ENCODE measurements around the gene LRRC43.
A peak's percentile ranks its signal among the peaks of the same experiment; 100 is the strongest.
"Not testable (repeated sequence)": the region's sequence is repeated elsewhere in the genome, so short reads cannot be mapped to it uniquely, and the experiment has no call there.

The LRRC43 gene

DNA sequence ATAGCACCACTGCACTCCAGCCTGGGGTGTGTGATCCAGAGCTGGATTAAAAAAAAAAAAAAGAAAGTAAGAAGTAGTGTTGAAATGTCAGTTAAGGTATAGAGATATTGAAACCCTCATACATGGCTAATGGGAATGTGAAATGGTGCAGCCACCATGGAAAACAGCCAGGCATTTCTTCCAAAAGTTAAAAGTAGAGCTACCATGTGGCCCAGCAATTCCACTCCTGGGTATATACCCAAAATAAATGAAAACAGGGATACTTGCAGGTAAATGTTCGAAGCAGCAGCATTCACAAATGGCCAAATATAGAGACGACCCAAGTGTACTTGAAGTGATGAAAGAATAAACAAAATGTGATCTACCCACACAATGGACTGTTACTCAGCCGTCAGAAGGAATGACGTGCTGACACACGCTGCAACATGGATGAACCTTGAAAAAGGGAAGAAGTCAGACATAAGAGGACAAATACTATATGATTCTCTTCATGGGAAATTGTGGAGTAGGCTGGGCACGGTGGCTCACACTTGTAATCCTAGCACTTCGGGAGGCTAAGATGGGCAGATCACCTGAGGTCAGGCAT, 24.1 kb upstream of the LRRC43 start:
- DNase-seq = no peak

DNA sequence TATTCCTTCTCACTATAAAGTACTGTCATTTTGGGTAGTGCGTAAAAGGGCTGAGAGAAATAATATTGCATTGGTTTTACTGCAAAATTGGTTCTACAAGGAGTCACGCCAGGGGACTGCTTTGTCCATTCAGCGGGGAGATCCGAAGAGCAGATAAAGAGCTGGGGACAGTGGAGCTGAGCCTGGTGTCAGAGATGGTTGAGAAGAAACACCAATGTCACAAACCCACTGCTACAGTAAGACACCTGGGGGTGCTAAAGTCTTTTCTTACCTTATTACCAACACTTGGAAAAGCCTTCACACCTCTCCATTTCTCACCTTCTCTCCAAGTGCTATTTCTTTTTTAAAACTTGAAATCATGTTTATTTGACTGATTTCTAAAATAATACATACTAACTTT, 23.0 kb upstream of the LRRC43 start:
- no peak for DNase-seq

DNA sequence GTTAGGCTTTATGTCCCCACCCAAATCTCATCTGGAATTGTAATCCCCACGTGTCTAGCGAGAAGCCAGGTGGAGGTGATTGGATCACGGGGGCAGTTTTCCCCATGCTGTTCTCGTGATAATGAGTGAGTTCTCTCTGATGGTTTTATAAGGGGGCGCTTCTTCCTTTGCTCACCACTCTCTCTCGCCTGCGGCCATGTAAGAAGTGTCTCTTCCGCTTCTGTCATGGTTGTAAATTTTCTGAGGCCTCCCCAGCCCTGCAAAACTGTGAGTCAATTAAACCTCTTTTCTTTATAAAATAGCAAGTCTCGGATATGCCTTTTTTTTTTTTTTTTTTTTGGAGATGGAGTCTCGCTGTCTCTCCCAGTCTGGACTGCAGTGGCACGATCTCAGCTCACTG, 22.2 kb upstream of the LRRC43 start:
- DNase-seq = no peak

DNA sequence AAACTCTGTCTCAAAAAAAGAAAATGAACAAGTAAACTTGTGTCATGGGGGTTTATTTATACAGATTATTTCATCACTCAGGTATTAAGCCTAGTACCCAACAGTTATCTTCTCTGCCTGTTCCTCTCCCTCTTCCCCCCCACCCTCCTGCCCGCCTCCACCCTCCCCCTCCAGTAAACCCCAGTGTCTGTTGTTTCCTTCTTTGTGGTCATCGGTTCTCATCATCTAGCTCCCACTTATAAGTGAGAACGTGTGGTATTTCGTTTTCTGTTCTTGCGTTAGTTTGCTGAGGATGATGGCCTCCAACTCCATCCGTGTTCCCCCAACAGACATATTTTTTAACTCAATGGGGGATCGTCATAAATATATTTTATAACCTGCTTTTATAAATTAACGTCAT, 21.2 kb upstream of the LRRC43 start:
- DNase-seq = no peak

DNA sequence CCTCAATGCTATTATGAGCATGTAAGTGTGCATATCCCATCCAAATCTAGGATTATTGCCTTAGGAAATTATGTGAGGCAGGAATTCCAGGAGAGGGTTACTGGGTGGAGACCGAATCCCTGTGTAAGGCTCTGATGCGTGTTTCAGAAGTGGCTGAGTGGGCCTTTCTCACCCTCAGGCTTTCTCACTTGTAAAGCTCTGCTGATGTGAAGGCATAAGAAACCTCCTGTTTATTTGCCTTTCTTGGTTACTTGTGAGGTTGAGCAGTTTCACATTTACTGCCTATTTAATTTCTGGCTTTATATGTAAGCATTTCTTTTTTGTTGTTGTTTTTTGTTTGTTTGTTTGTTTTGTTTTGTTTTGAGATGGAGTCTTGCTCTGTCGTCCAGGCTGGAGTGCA, 19.9 kb upstream of the LRRC43 start:
- DNase-seq = no peak

DNA sequence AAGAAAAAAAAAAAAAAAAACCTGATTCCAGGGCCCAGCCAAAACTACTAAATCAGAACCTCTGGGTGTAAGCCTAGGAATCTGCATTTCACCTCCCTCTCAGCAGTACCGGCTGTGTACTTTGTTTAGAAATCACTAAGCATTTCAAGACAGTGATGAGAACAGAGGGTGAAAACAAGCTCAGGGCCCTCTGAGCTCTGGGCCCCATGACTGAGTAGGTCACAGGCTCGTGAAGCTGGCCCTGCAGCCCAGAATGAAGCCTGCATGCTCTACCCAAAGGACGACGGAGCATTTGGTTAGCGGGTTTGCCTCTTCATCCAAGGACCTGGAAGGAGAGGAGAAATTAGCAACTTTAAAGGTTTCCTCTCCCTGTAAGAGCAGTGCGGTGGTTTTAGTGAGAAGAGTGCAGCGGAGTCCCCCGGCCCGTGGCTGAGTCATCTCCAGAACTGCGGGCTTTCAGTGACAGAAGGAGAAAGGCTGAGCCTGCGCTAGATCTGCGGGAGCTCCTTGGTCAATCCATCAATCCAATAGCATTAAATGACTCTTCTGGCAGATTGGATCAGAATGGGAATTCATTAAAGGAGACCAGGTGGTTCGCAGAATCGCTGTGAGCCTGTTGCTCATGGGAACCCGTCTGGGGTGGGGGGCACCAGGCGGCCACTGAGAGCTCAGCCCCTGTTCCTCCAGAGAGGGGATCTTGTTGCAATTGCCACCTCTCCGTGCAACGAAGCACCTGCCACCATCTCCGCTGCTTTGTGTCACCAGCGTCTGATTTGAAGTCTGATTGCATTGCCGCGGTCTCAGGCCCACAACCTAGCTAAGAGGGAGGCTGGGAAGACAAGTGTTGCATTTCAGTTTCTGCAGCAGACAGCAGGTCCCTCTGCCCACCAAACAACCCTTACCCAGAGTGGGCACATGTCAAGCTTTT, 16.2 kb upstream of the LRRC43 start:
- no peak for DNase-seq

DNA sequence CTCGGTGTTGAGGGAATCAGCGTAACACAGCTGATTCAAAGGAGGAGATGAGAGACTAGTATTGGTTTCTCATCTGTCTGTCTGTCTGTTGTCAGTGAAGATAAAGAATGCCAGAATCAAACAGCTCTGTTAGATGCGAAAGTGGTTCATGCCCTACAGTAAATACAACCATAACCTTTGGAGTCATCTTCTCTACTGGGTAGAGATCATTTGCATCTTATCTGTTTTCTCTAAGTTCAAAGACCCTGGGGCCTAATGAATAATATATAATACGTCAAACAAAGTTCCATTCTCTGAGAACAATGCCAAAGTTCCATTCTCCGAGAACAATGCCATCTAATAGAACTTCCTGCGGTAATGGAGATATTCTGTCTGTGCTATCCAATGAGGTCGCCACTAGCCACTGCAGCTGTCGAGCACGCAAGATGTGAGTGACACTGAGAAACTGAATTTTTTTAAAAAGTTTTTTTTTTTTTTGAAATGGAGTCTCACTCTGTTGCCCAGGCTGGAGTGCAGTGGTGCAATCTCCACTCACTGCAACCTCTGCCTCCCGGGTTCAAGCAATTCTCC, 15.5 kb upstream of the LRRC43 start:
- DNase-seq = no peak

DNA sequence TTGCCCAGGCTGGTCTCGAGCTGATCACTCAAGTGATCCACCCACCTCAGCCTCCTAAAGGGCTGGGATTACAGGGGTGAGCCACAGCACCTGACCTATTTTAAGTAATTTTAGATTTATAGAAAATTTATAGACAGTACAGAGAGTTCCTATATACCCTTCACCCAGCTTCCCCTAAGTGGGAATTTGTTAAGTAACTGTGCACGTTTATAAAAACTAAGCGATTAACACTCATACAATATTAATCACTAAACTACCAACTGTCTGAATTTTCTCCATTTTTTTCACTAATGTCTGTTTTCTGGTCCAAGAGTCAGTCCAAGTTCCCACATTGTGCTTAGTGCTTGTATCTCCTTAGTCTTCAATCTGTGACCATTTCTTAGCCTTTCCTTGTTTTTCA, 14.4 kb upstream of the LRRC43 start:
- DNase-seq = no peak

DNA sequence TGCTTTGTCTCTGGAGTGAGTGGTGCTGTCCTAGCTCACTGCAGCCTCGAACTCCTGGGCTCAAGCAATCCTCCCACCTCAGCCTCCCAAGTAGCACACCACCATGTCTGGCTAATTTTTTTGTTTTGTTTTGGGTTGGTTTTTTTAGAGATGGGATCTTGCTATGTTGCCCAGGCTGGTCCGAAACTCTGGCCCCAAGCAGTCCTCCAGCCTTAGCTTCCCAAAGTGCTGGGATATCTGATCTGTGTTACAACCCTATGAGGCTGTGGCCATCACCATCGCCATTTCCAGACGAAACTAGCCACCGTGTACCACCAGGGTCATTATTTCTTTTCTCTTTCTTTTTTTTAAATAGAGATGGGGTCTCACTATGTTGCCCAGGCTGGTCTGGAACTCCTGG, 11.5 kb upstream of the LRRC43 start:
- DNase-seq = no peak

DNA sequence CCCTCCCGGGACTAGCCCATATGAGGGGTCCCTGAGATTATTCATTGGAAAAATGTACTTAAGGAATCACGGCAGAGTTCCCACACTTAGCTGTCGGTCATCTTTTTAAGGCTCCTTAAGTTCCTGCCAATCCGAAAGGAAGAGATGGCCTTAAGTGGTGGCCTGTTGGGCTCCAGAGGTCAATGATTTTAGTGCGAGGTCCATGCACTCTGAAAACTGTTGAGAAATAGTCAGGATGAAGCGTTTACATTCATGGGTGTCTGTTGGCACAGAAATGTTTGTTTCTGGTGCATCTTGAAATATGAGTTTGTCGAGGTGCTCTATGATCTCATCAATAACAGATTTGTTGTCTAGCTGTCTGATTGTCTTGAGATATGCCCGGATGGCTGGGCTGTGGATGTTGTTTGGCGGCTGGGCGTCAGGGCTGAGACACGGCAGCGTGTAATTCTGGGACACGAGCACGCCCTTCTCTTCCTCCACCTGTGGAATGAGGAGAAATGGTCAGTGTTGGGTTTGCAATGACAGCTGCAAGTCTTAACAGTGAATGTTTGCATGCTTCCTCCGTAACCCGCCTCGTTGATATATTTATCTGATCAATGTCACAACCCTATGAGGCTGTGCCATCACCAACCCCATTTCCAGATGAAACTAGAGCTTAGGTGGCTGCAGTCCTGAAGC, 10.5 kb upstream of the LRRC43 start:
- no peak for DNase-seq

DNA sequence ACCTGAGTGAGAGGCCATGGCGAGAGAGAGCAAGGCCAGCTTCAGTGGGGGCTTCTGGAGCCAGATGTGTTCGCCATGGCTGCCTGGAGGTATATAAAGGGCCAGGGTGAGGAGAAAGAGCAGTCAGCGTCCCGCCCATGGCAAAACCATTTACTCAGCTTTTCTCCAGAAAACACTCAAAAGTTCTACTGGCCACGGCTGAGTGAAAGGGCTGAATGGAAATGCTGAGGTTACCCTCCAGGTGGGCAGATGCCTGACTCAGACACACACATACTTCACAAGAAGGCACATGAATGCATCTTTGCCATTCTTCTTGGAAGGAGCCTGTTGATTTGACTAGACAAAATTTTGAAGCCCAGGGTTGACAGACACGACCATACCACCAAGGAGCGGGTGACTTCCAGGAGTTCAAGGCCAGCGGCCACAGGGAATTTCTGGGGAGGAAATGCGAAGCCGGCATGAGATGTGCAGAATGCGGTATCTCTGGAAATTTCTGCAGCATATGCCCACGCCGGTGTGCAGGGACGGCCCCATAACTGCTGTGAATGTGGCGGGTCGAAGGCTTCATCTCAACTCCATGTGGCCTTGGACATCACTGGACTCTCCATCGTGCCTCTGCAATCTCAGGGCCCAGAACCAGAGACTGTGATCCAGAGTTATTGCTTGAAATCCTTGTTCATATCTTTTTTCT, 8.6 kb upstream of the LRRC43 start, which contains the start of gene IL31:
IL31 (minus strand) TSS at position 67 of the 691 bp plus-strand sequence; CDS start at position 18, 49 bp downstream.
- DNase-seq = no peak

DNA sequence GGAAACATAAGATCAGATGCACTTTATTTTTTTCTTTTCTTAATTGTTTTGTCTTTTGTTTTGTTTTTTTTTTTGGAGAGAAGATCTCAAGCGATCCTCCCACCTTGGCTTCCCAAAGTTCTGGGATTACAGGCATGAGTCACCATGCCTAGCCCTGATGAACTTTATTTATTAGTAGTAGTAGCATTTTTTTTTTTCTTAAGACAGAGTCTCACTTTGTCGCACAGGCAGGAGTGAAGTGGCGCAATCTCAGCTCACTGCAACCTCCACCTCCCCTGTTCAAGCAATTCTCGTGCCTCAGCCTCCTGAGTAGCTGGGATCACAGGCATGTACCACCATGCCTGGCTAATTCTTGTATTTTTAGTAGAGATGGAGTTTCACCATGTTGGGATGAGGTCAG, 6.5 kb upstream of the LRRC43 start:
- not testable (repeated sequence) for DNase-seq

DNA sequence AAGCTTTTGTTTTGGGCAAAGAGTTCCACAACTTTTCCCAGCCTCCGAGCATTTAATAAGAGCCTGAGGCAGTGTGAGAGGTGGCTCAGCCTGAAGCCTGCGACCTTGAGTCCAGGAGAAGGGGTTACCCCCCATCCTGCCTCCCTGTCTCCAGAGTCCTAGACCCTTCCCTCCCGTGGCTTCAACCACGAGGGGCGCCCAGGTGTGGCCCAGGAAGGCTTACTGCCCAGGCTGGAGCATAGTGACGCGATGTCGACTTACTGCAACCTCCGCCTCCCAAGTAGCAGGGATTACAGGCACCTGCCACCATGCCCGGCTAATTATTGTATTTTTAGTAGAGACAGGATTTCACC, 641 bp downstream of the LRRC43 start:
- DNase-seq = no peak

DNA sequence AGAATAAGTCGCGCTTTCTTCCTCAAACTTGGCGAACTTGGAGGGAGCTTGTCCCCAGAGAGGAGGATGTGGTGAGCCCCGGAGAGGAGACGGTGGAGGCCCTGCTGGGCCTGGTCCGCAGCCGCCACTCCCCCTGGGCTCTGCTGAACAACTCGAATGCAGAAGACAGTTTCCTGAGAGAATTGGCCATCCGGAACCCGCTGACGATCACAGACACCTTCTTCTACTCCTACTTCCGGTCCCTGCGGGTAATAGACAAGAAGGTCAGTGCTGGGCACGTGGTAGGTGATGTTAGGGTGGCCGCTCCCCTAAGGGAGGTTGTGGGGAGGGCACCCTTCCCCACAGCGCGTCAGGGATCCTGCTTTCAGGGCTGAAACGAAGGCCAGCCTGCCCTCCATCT, 1.6 kb downstream of the LRRC43 start:
- DNase-seq = no peak

DNA sequence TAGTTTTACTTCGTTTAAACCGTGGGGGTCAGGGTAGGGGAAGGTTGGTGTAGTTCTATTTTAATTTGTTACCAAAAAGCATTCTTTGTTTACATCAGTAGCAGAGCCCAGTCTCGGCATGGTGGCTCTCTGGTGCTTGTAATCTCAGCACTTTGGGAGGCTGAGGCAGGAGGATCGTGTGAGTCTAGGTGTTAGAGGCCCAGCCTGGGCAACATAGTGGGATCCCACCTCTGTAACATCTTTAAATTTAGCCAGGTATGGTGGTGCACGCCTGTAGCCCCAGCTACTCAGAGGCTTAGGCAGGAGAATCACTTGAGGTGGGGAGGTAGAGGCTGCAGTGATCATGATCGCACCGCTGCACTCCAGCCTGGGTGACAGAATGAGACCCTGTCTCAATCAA, 2.2 kb downstream of the LRRC43 start:
- no peak for DNase-seq

DNA sequence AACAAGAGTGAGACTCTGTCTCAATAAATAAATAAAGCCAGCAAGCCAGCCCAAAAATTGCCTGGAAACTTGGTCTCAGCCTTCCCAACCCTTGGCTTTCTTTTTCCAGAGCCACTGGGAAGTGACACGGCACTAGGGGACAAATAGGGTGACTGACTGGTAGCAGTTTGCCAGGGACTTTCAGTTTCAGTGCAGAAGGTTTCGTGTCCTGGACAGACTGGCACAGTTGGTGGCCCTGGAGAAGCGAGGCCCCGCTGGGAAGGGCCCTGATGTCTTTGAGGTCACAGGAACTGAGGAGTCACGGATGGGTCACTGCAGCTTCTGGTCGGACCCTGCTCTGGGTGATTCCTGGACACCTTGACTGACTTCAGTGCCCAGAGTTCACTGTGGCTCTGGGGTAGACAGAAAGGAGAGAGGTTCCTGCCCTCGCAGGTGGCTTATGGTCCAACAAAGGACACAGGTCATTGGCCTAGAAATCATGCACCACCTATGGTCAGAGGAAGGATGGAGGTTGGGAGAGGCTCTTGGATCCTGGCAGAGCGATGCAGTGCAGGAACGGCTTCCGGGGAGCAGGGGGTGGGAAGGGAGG, 2.7 kb downstream of the LRRC43 start:
- peak; percentile 16 for DNase-seq

DNA sequence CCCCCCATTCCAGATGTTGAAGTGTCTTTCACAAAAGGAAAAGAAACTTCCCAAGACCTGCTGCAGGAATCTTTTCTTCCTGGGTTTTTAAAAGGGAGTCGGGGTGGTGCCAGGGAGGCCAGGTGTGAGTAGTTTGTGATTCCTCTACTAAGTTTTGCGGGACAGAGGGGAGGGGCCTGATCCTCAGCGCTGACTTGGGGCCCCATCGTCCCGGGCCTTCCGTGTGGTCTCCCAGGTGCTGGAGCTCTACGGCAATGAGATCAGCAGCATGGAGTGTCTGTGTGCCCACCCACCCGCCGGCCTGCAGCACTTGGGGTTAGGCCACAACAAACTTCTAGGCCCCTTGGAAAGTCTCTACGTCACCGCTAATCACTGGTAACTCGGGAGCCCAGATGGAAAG, 4.5 kb downstream of the LRRC43 start:
- no peak for DNase-seq

DNA sequence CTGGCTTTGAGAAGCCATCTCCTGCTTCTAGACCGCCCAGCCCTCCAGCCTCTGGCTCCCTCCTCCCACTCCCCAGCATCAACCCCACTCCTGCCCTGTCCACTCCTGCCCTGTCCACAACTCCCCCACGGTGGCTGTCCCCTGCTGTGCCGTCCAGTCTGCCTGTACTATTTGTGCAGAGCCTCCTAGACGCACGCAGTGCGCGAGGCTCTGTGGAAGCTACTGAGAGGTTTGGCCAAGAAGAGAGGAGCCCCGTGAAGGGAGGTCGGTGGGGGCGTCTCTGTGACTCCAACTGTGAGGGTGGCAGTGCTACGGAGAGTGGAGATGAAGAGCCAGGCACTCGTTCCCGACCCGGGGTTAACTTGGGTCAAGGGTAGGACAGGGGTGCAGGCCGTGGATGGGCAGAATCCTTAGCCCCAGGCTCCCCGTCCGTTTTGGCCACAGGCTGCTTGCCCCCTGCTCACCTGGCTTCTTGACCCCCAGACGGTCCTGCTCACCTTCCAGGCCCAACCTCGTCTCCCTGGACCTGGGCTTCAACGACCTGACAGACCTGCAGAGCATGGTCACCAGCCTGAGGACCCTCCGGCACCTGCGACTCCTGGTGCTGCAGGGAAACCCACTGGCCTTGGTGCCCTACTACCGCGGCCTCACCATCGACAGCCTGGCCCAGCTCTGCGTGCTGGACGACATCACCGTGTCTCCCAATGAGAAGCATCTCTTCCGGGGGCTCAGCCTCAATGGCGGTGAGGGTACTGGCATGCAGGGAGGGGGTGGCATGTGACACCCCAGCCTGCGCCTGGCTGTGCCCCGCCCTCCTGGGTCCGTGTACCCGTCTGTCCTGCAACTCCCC, 6.9 kb downstream of the LRRC43 start:
- no peak for DNase-seq

DNA sequence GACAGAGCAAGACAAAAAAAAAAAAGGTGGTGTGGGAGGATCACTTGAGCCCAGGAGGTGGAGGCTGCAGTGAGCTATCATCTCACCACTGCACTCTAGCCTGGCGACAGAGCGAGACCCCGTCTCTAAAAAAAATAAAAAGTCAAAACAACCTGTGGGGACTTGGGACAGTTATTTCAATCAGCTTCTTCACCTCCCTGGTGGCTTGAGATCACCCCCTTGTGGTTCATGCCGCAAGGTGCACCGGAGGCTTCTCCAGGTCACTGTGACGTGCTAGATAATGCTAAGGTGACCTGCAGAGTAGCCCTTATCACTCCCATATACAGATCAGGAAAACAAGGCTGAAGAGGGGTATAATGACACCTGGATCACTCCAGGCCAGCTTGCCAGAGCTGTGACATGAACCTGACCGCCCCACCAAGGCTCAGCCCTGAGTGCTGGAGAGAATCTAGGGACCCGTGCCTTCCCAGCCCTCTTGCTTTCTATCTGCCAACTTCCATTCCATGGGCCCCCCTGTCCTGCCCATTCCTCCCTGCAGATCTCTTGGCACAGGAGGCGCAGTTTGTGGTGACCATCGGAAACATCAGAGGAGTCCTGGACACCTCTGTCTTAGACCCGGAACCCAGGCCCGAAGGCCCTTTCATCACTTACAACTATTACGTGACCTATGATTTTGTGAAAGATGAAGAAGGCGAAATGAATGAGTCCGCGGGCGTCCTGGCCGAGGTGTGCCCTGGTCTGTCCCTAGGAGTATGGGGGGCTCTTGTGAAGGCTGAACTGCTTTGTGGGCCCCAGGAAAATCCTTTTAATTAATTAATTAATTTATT, 8.1 kb downstream of the LRRC43 start:
- DNase-seq = peak; percentile 43

DNA sequence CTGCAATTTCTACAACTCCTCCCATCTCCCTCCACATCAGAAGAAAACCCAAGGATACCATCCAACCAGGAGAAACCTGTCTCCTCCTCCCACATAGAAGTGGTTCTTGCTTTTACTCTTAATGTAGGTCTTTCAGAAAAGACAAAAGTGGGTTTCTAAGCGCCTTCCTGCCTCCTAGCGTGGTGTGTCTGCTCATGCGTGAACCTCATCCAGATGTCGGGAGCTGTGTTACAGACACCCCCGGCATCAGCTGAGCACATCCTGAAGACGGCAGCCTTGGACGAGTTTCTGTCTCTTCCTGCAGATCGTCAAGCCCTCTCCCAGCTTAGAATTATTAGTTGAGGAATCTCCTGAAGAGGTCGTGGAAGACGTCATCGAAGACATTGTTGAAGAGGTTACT, 9.5 kb downstream of the LRRC43 start:
- no peak for DNase-seq

DNA sequence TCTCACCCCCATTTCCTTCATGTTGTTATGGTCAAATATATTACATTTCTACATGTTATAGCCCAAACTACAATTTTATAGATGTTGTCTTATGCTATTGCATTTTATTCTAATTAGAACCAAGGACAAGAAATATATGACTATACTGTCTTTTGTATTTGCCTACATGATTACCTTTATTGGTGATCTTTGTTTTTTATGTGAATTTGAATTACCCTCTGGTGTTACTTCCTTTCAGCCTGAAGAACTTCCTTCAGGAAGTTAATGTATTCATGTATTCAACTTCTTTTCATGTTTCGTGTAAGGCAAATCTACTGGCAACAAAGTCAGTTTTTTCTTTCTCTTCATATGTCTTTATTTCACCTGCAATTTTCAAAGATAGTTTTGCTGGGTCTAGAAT, 11.9 kb downstream of the LRRC43 start:
- no peak for DNase-seq

All from inflammatory macrophage treated with lipopolysaccharide for 4 hours (primary cell).